BE2C (cell line): Measurements from ENCODE around the gene PCBP3.

Experiments
- DNase-seq: peaks from one replicate; pipeline ENCODE4 v3.0.0-alpha.2; 2020
- H3K27me3 ChIP-seq: fragments of 250-450 bp; sonication (Bioruptor Pico); 2 replicates; pipeline ENCODE4 v1.5.1; 2020; ENCODE audit warnings: mild to moderate bottlenecking
- H3K36me3 ChIP-seq: fragments of 250-450 bp; sonication (Bioruptor Pico); 2 replicates; pipeline ENCODE4 v1.5.1; 2020; ENCODE audit warnings: mild to moderate bottlenecking
- H3K4me1 ChIP-seq: fragments of 250-450 bp; sonication (Bioruptor Pico); 2 replicates; pipeline ENCODE4 v1.5.1; 2020
- H3K4me3 ChIP-seq: 2 replicates; pipeline ENCODE4 v1.5.1; 2011; ENCODE audit warnings: low read depth, low read length
- H3K9me3 ChIP-seq: fragments of 250-450 bp; sonication (Bioruptor Pico); 2 replicates; pipeline ENCODE4 v1.5.1; 2020
- CTCF ChIP-seq: IDR thresholded peaks from 2 replicates; pipeline ENCODE4 v1.5.1; 2012; ENCODE audit warnings: mild to moderate bottlenecking, low read depth, low read length

Gene PCBP3

GRCh38 chr21:45941717-45942546 lies 298.4 kb downstream of the PCBP3 start:
- no peaks in the 10 kb centered on the region for H3K4me1 ChIP-seq
- peaks cover 4% of the 10 kb centered on the region; the same call in 1 of the 2 replicates for H3K36me3 ChIP-seq
- H3K27me3 ChIP-seq = no peaks in the 10 kb centered on the region
- DNase-seq = no peak
- TF ChIP-seq CTCF = no peak
- H3K9me3 ChIP-seq = no peaks in the 10 kb centered on the region
- H3K4me3 ChIP-seq = no peak overlapping the region

GRCh38 chr21:45942755-45943629 lies 299.5 kb downstream of the PCBP3 start:
- Histone ChIP-seq H3K4me1 (no peaks in the 10 kb centered on the region), H3K36me3 (peaks cover 4% of the 10 kb centered on the region; the same call in 1 of the 2 replicates), H3K4me3 (no peak overlapping the region), H3K27me3 (no peaks in the 10 kb centered on the region), H3K9me3 (no peaks in the 10 kb centered on the region)
- no peak for TF ChIP-seq CTCF
- no peak for DNase-seq

GRCh38 chr21:45943630-45944540 lies 300.4 kb downstream of the PCBP3 start:
- H3K4me1 ChIP-seq = no peaks in the 10 kb centered on the region
- DNase-seq = no peak
- no peaks in the 10 kb centered on the region for H3K27me3 ChIP-seq
- no peak for TF ChIP-seq CTCF
- H3K36me3 ChIP-seq = peaks cover 4% of the 10 kb centered on the region; the same call in 1 of the 2 replicates
- H3K9me3 ChIP-seq = no peaks in the 10 kb centered on the region
- no peak overlapping the region for H3K4me3 ChIP-seq

- TF ChIP-seq CTCF = no peak
- H3K4me1 ChIP-seq = no peaks in the 10 kb centered on the region
- peaks cover 4% of the 10 kb centered on the region; the same call in 1 of the 2 replicates for H3K36me3 ChIP-seq
Measured at GRCh38 chr21:45944601-45945000, 301.1 kb downstream of the PCBP3 start.

GRCh38 chr21:45945066-45945867 lies 301.7 kb downstream of the PCBP3 start:
- Histone ChIP-seq H3K27me3 (no peaks in the 10 kb centered on the region), H3K36me3 (peaks cover 4% of the 10 kb centered on the region; the same call in 1 of the 2 replicates), H3K9me3 (no peaks in the 10 kb centered on the region), H3K4me1 (no peaks in the 10 kb centered on the region), H3K4me3 (no peak overlapping the region)
- TF ChIP-seq CTCF = no peak
- no peak for DNase-seq

More at GRCh38 chr21:45944601-45945000, 301.1 kb downstream of the PCBP3 start:
- Histone ChIP-seq H3K4me3 (no peak overlapping the region), H3K9me3 (no peaks in the 10 kb centered on the region), H3K27me3 (no peaks in the 10 kb centered on the region)
- no peak for DNase-seq
